HG03280 (cell line): ENCODE measurements around the gene ZNF827.
A peak's percentile ranks its signal among the peaks of the same experiment; 100 is the strongest.

Experiments used
- ATAC-seq: cut with Tn5 transposase; IDR thresholded peaks from one replicate; pipeline ENCODE4 v1.9.1; 2021; ENCODE audit warnings: mild to moderate bottlenecking, moderate library complexity; ENCODE audit not compliant: unreplicated experiment

ZNF827 gene

GRCh38 chr4:145938618-145939440, at the start of gene ZNF827:
Gene ZNF827, minus strand, starts transcription at chr4:145938823. Its CDS starts 416 bp downstream, at chr4:145938407.
- peak; percentile 38 for ATAC-seq

GRCh38 chr4:145984563-145984962, 45.9 kb upstream of the ZNF827 start:
- ATAC-seq = no peak

- ATAC-seq = no peak
Observed at GRCh38 chr4:145982791-145983190, 44.2 kb upstream of the ZNF827 start.

GRCh38 chr4:145979160-145979559, 40.5 kb upstream of the ZNF827 start:
- ATAC-seq = no peak

- no peak for ATAC-seq
Observed at GRCh38 chr4:145976680-145977079, 38.1 kb upstream of the ZNF827 start.

- ATAC-seq = no peak
Observed at GRCh38 chr4:145960012-145960411, 21.4 kb upstream of the ZNF827 start.

- no peak for ATAC-seq
Observed at GRCh38 chr4:145957302-145957701, 18.7 kb upstream of the ZNF827 start.

GRCh38 chr4:145956288-145956890, 17.8 kb upstream of the ZNF827 start:
- ATAC-seq = no peak

- ATAC-seq = no peak
Observed at GRCh38 chr4:145954924-145955339, 16.3 kb upstream of the ZNF827 start.

- ATAC-seq = no peak
Observed at GRCh38 chr4:145951931-145952330, 13.3 kb upstream of the ZNF827 start.

- ATAC-seq = no peak
Observed at GRCh38 chr4:145945431-145946155, 7.0 kb upstream of the ZNF827 start.

- ATAC-seq = no peak
Observed at GRCh38 chr4:145944886-145945285, 6.3 kb upstream of the ZNF827 start.

GRCh38 chr4:145939856-145940255, 1.2 kb upstream of the ZNF827 start:
- no peak for ATAC-seq

GRCh38 chr4:145939441-145939750, 773 bp upstream of the ZNF827 start:
- ATAC-seq = no peak

GRCh38 chr4:145937971-145938611, 532 bp downstream of the ZNF827 start:
- no peak for ATAC-seq

GRCh38 chr4:145936997-145937901, 1.4 kb downstream of the ZNF827 start:
- peak; percentile 21 for ATAC-seq

GRCh38 chr4:145936142-145936996, 2.3 kb downstream of the ZNF827 start:
- peak; percentile 57 for ATAC-seq

- ATAC-seq = peak; percentile 33
Observed at GRCh38 chr4:145935253-145936141, 3.1 kb downstream of the ZNF827 start.
